ENCODE results near the gene NUTM2E.
"Not testable (repeated sequence)": the region's sequence is repeated elsewhere in the genome, so short reads cannot be mapped to it uniquely, and the experiment has no call there.

NUTM2E gene

GRCh38 chr10:79826496-79827215, at the start of gene NUTM2E:
Gene NUTM2E (plus strand): TSS chr10:79826739. CDS start chr10:79841741, 15,002 bp downstream.
- H3K27ac ChIP-seq = peak within 1 kb of the TSS; percentile 71

GRCh38 chr10:79777997-79778396, 48.5 kb upstream of the NUTM2E start:
- not testable (repeated sequence) for H3K27ac ChIP-seq

GRCh38 chr10:79779310-79779938, 47.1 kb upstream of the NUTM2E start:
- TF ChIP-seq CTCF (conservative IDR thresholded peaks at IDR 0.05) = peak; percentile 46
- H3K27ac ChIP-seq = not testable (repeated sequence)

- H3K27ac ChIP-seq = not testable (repeated sequence)
These were observed 46.5 kb upstream of the NUTM2E start for GRCh38 chr10:79779992-79780391.

- not testable (repeated sequence) for H3K27ac ChIP-seq
These were observed 45.0 kb upstream of the NUTM2E start for GRCh38 chr10:79781584-79781983.

- H3K27ac ChIP-seq = not testable (repeated sequence)
These were observed 39.0 kb upstream of the NUTM2E start for GRCh38 chr10:79787455-79787952.

GRCh38 chr10:79789351-79789750, 37.2 kb upstream of the NUTM2E start:
- H3K27ac ChIP-seq = not testable (repeated sequence)

- H3K27ac ChIP-seq = not testable (repeated sequence)
These were observed 34.5 kb upstream of the NUTM2E start for GRCh38 chr10:79791906-79792517.

GRCh38 chr10:79799337-79799736, 27.2 kb upstream of the NUTM2E start:
- H3K27ac ChIP-seq = not testable (repeated sequence)

GRCh38 chr10:79805857-79806256, 20.7 kb upstream of the NUTM2E start:
- H3K27ac ChIP-seq = not testable (repeated sequence)

- not testable (repeated sequence) for H3K27ac ChIP-seq
These were observed 14.6 kb upstream of the NUTM2E start for GRCh38 chr10:79811895-79812294.

- not testable (repeated sequence) for H3K27ac ChIP-seq
These were observed 10.2 kb upstream of the NUTM2E start for GRCh38 chr10:79816290-79816689.

- H3K27ac ChIP-seq = not testable (repeated sequence)
These were observed 3.2 kb upstream of the NUTM2E start for GRCh38 chr10:79823387-79823786.

- H3K27ac ChIP-seq = peak overlapping the region; percentile 71
These were observed 940 bp upstream of the NUTM2E start for GRCh38 chr10:79825587-79826011.

GRCh38 chr10:79826131-79826495, 426 bp upstream of the NUTM2E start:
- H3K27ac ChIP-seq = peak overlapping the region; percentile 71; the same call in 1 of the 2 replicates

GRCh38 chr10:79833833-79834232, 7.3 kb downstream of the NUTM2E start:
- H3K27ac ChIP-seq = not testable (repeated sequence)

GRCh38 chr10:79835891-79836290, 9.4 kb downstream of the NUTM2E start:
- H3K27ac ChIP-seq = not testable (repeated sequence)

- not testable (repeated sequence) for H3K27ac ChIP-seq
These were observed 10.4 kb downstream of the NUTM2E start for GRCh38 chr10:79836891-79837290.

GRCh38 chr10:79838441-79838840, 11.9 kb downstream of the NUTM2E start:
- H3K27ac ChIP-seq = not testable (repeated sequence)

GRCh38 chr10:79853191-79853854, 26.8 kb downstream of the NUTM2E start:
- not testable (repeated sequence) for H3K27ac ChIP-seq

GRCh38 chr10:79862269-79862668, 35.7 kb downstream of the NUTM2E start:
- not testable (repeated sequence) for H3K27ac ChIP-seq
